ENCODE data around the gene MAGEF1. TPM values are rescaled to one million over a fixed set of nuclear protein-coding genes. Genes with fewer than 3 reads are reported as not detected.

The MAGEF1 gene
- total and polyA plus RNA-seq, 9 of the 15 experiments (the other 6 are each of a cell fraction or from before 2014, with no cell fraction given), result 1.5 to 39.1 (median 19.8) TPM

- TF ChIP-seq NFE2L1 (tag; IDR thresholded peaks at IDR 0.05; ENCODE audit: borderline replicate concordance, low read depth) (no peak), CREB1 (IDR thresholded peaks at IDR 0.05) (no peak), CREB1 (CRISPR knock-in tag; IDR thresholded peaks at IDR 0.05) (no peak), SOX6 (IDR thresholded peaks at IDR 0.05) (no peak), TFAM (CRISPR knock-in tag; conservative IDR thresholded peaks at IDR 0.05) (no peak), IFI16 (CRISPR knock-in tag; IDR thresholded peaks at IDR 0.05) (no peak)
Observed at GRCh38 chr3:184691397-184692231, 20.2 kb downstream of the MAGEF1 start (continued).

GRCh38 chr3:184690192-184690883, 21.5 kb downstream of the MAGEF1 start:
- H3K36me3 ChIP-seq (ENCODE audit: control insufficient read depth, insufficient read depth, low read length), result no peaks in the 10 kb centered on the region
- intact Hi-C loops (cut with micrococcal nuclease) (no loop called here), in situ Hi-C loops (cut with MboI) (no loop called here)
- H3K27ac ChIP-seq (ENCODE audit: extremely low read depth, low read depth, low read length), result no peak overlapping the region
- H3K79me2 ChIP-seq (ENCODE audit: control insufficient read depth, insufficient read depth, low read length), result no peaks in the 10 kb centered on the region
- peaks cover 14% of the 10 kb centered on the region; the same call in 1 of the 2 replicates for H4K20me1 ChIP-seq (replicated peaks; ENCODE audit: control insufficient read depth, insufficient read depth, low read length)
- H3K9ac ChIP-seq (ENCODE audit: insufficient read depth in 1 of 2, low read depth in 2 of 2, low read length in 2 of 2), result no peak overlapping the region
- no peak for DNase-seq (ENCODE audit: extremely low read depth in 1 of 4, low spot score in 3 of 4)
- H3K4me3 ChIP-seq, result no peak overlapping the region
- H3K4me1 ChIP-seq (replicated peaks in 1 of 2; ENCODE audit: control insufficient read depth in 2 of 2, insufficient read depth in 2 of 2, low read length in 2 of 2), result peaks cover 0 to 8% of the 10 kb centered on the region in 2 experiments; a peak in 2 of 5 replicates
- POLR2A ChIA-PET, result interaction anchor here (0.6 to 1.8 kb wide), 3 partner anchors 10 to 62 kb away, joined by 3 to 4 read pairs (median 3); no protein-coding TSS in a partner anchor
- CTCF ChIA-PET (ENCODE audit: low intra/inter-chr PET ratio), result no interaction called here
- TF ChIP-seq SNIP1 (IDR thresholded peaks at IDR 0.05; ENCODE audit: low read depth) (no peak), SMARCE1 (IDR thresholded peaks at IDR 0.05) (no peak)
- no peak overlapping the region for H2AFZ ChIP-seq (ENCODE audit: low read depth, low read length)
- peaks cover 47 to 88% of the 10 kb centered on the region in 2 experiments for H3K27me3 ChIP-seq (ENCODE audit: control insufficient read depth in 2 of 2, insufficient read depth in 2 of 2, low read length in 2 of 2)
- no peak overlapping the region for H3K4me2 ChIP-seq (ENCODE audit: insufficient read depth, low read length)
- H3K9me1 ChIP-seq (ENCODE audit: control insufficient read depth, insufficient read depth, low read length), result no peaks in the 10 kb centered on the region
- no peak for ATAC-seq
- no TSS peak for BruUV-seq (replicated peaks)
- 2% methylated on average over 14 of the region's 16 CpGs for WGBS (ENCODE audit: insufficient coverage, low coverage, missing lambda C conversion rate)
- no peak for FAIRE-seq
- no peaks in the 10 kb centered on the region for H3K9me3 ChIP-seq (replicated peaks; ENCODE audit: control insufficient read depth, insufficient read depth, low read depth, low read length)
